Natural killer cell (primary cell): ENCODE data around the gene TTC9B. TPM values are rescaled to one million over a fixed set of nuclear protein-coding genes. Genes with fewer than 3 reads are reported as not detected.

ENCODE experiments used
- ATAC-seq, 3 donors: fragments of 150-1000 bp in 2 of 3; fragments of 200-7000 bp in 1 of 3; cut with Tn5 transposase; 1 replicate in 1 of 3; 2 replicates in 2 of 3; pipeline ENCODE4 v1.10.0; 2021; ENCODE audit warnings: mild to moderate bottlenecking in 2 of 3, moderate library complexity in 2 of 3
- DNase-seq, 2 donors: peaks; one replicate each; pipeline versions ENCODE4 v3.0.0 to v3.0.0-alpha.2; 2013 to 2021; ENCODE audit warnings: mixed read lengths in 1 of 2
- H3K27ac ChIP-seq: one replicate; pipeline ENCODE4 v1.5.1; 2013; ENCODE audit warnings: mild to moderate bottlenecking, low read length
- H3K27me3 ChIP-seq: one replicate; pipeline ENCODE4 v1.6.1; 2013; ENCODE audit warnings: low read length; ENCODE audit not compliant: control insufficient read depth, insufficient read depth
- H3K36me3 ChIP-seq: one replicate; pipeline ENCODE4 v1.6.1; 2013; ENCODE audit warnings: low read length; ENCODE audit not compliant: control insufficient read depth, insufficient read depth
- H3K4me1 ChIP-seq: one replicate; pipeline ENCODE4 v1.6.1; 2013; ENCODE audit warnings: low read length; ENCODE audit not compliant: control insufficient read depth, insufficient read depth
- H3K4me3 ChIP-seq: one replicate; pipeline ENCODE4 v1.5.1; 2013; ENCODE audit warnings: low read length
- H3K9me3 ChIP-seq: one replicate; pipeline ENCODE4 v1.6.1; 2013; ENCODE audit warnings: low read length; ENCODE audit not compliant: control insufficient read depth, insufficient read depth
- H3K27ac Mint-ChIP-seq, 2 donors: one replicate each; pipeline ENCODE4 v1.8.0; 2022; ENCODE audit warnings: mild to moderate bottlenecking in 2 of 2, mixed read lengths in 2 of 2, moderate library complexity in 1 of 2
- H3K27me3 Mint-ChIP-seq, 2 donors: one replicate each; pipeline ENCODE4 v1.8.0; 2022; ENCODE audit warnings: low read depth in 2 of 2, mixed read lengths in 2 of 2
- H3K36me3 Mint-ChIP-seq: one replicate; pipeline ENCODE4 v1.8.0; 2022; ENCODE audit warnings: mixed read lengths
- H3K4me1 Mint-ChIP-seq, 2 donors: one replicate each; pipeline ENCODE4 v1.8.0; 2022; ENCODE audit warnings: mixed read lengths in 2 of 2
- H3K4me3 Mint-ChIP-seq: one replicate; pipeline ENCODE4 v1.8.0; 2022; ENCODE audit warnings: mild to moderate bottlenecking, moderate library complexity, mixed read lengths
- H3K9me3 Mint-ChIP-seq, 2 donors: one replicate each; pipeline ENCODE4 v1.8.0; 2022; ENCODE audit warnings: mixed read lengths in 2 of 2
- CTCF ChIP-seq: fragments of 200-600 bp; IDR thresholded peaks from one replicate; pipeline ENCODE4 v1.8.0; 2022; ENCODE audit warnings: antibody characterized with exemption
- whole genome bisulfite sequencing: methylation state at CpG from one replicate; pipeline ENCODE4 v1.1.7; 2013; ENCODE audit warnings: missing lambda C conversion rate; ENCODE audit not compliant: insufficient coverage; 5-methylcytosine and 5-hydroxymethylcytosine counted together
- intact Hi-C: fragments of 100-400 bp; cut with micrococcal nuclease; formaldehyde crosslinking; loops from one replicate; pipeline ENCODE4 v1.14.2; 2022
- total RNA-seq, 4 donors: library from RNA; stranded (reverse); fragments of 120-200 nt in 1 of 4; gene quantifications; one replicate each; pipeline versions ENCODE4 v1.2.3 to v1.2.4, GENCODE V29; 2013 to 2022

The TTC9B gene
- total RNA-seq, 3 donors from 2014 or later (not counting 1 experiment from before 2014, with no cell fraction given) = not detected

GRCh38 chr19:40234429-40235237 is 16.4 kb upstream of the TTC9B start:
- H3K27me3 ChIP-seq = no peaks in the 10 kb centered on the region
- Mint-ChIP-seq H3K36me3 (no peaks in the 10 kb centered on the region), H3K9me3 (no peaks in the 10 kb centered on the region), H3K4me1 (peaks cover 0 to 4% of the 10 kb centered on the region in 2 donors), H3K27ac (peak overlapping the region in 1 of 2 donors; percentile 47), H3K4me3 (no peak overlapping the region), H3K27me3 (no peaks in the 10 kb centered on the region)
- H3K9me3 ChIP-seq = no peaks in the 10 kb centered on the region
- no peak for ATAC-seq
- intact Hi-C loops = no loop called here
- DNase-seq = no peak
- peaks cover 51% of the 10 kb centered on the region for H3K36me3 ChIP-seq
- no peak overlapping the region for H3K4me3 ChIP-seq
- H3K27ac ChIP-seq = no peak overlapping the region
- H3K4me1 ChIP-seq = no peaks in the 10 kb centered on the region
- no peak for TF ChIP-seq CTCF
- WGBS = 95% methylated on average over 20 of the region's 22 CpGs

- no peaks in the 10 kb centered on the region for H3K4me1 ChIP-seq
These were observed 15.7 kb upstream of the TTC9B start for GRCh38 chr19:40233811-40234389.

GRCh38 chr19:40232949-40233810 is 15.0 kb upstream of the TTC9B start:
- Mint-ChIP-seq H3K27ac (no peak overlapping the region), H3K36me3 (no peaks in the 10 kb centered on the region), H3K4me3 (no peak overlapping the region), H3K4me1 (peaks cover 0 to 5% of the 10 kb centered on the region in 2 donors), H3K9me3 (no peaks in the 10 kb centered on the region), H3K27me3 (no peaks in the 10 kb centered on the region)
- Histone ChIP-seq H3K4me3 (no peak overlapping the region), H3K27ac (no peak overlapping the region), H3K27me3 (no peaks in the 10 kb centered on the region), H3K9me3 (no peaks in the 10 kb centered on the region), H3K36me3 (peaks cover 38% of the 10 kb centered on the region), H3K4me1 (no peaks in the 10 kb centered on the region)
- ATAC-seq = no peak
- intact Hi-C loops = no loop called here
- DNase-seq = no peak
- 98% methylated on average over 25 of the region's 25 CpGs for WGBS
- no peak for TF ChIP-seq CTCF

More at GRCh38 chr19:40233811-40234389, 15.7 kb upstream of the TTC9B start:
- H3K27ac Mint-ChIP-seq = peak overlapping the region in 1 of 2 donors; percentile 47
- peaks cover 0 to 4% of the 10 kb centered on the region in 2 donors for H3K4me1 Mint-ChIP-seq
- H3K36me3 Mint-ChIP-seq = no peaks in the 10 kb centered on the region
- Histone ChIP-seq H3K27ac (no peak overlapping the region), H3K4me3 (no peak overlapping the region), H3K27me3 (no peaks in the 10 kb centered on the region), H3K36me3 (peaks cover 44% of the 10 kb centered on the region), H3K9me3 (no peaks in the 10 kb centered on the region)
- no peaks in the 10 kb centered on the region for H3K27me3 Mint-ChIP-seq
- intact Hi-C loops = no loop called here
- ATAC-seq (no peak), DNase-seq (no peak)
- 95% methylated on average over 20 of the region's 20 CpGs for WGBS
- H3K4me3 Mint-ChIP-seq = no peak overlapping the region
- TF ChIP-seq CTCF = no peak
- H3K9me3 Mint-ChIP-seq = no peaks in the 10 kb centered on the region
